Nucleus accumbens (tissue), 56 donors: ENCODE data around the gene SPATA16.
"Not testable (repeated sequence)": the region's sequence is repeated elsewhere in the genome, so short reads cannot be mapped to it uniquely, and the experiment has no call there.

ENCODE experiments used
- DNase-seq, 56 donors: peaks; one replicate each; lab custom pipeline; 2025; lab: John Stamatoyannopoulos, UW

Gene SPATA16

GRCh38 chr3:173065543-173065981 lies 75.5 kb downstream of the SPATA16 start:
- DNase-seq, result no peak

GRCh38 chr3:173064631-173065030 lies 76.4 kb downstream of the SPATA16 start:
- no peak for DNase-seq

- DNase-seq, result no peak
Measured at GRCh38 chr3:173058229-173058628, 82.8 kb downstream of the SPATA16 start.

GRCh38 chr3:173055228-173055933 lies 85.7 kb downstream of the SPATA16 start:
- DNase-seq, result no peak

GRCh38 chr3:173049360-173049759 lies 91.7 kb downstream of the SPATA16 start:
- DNase-seq, result no peak

- no peak for DNase-seq
Measured at GRCh38 chr3:173045770-173046382, 95.2 kb downstream of the SPATA16 start.

GRCh38 chr3:173044998-173045397 lies 96.0 kb downstream of the SPATA16 start:
- no peak for DNase-seq

- DNase-seq, result no peak
Measured at GRCh38 chr3:173043757-173044156, 97.3 kb downstream of the SPATA16 start.

GRCh38 chr3:173038484-173038871 lies 102.6 kb downstream of the SPATA16 start:
- DNase-seq, result no peak

- no peak for DNase-seq
Measured at GRCh38 chr3:173037840-173038483, 103.1 kb downstream of the SPATA16 start.

- no peak for DNase-seq
Measured at GRCh38 chr3:173030273-173030672, 110.8 kb downstream of the SPATA16 start.

- no peak for DNase-seq
Measured at GRCh38 chr3:173028351-173028750, 112.7 kb downstream of the SPATA16 start.

GRCh38 chr3:173027429-173027828 lies 113.6 kb downstream of the SPATA16 start:
- no peak for DNase-seq

- DNase-seq, result no peak
Measured at GRCh38 chr3:173025941-173026340, 115.1 kb downstream of the SPATA16 start.

- no peak for DNase-seq
Measured at GRCh38 chr3:173021547-173022185, 119.4 kb downstream of the SPATA16 start.

GRCh38 chr3:173020128-173020527 lies 120.9 kb downstream of the SPATA16 start:
- DNase-seq, result not testable (repeated sequence)

- no peak for DNase-seq
Measured at GRCh38 chr3:173019378-173019777, 121.7 kb downstream of the SPATA16 start.

- no peak for DNase-seq
Measured at GRCh38 chr3:173018758-173019157, 122.3 kb downstream of the SPATA16 start.

GRCh38 chr3:173013219-173013832 lies 127.7 kb downstream of the SPATA16 start:
- no peak for DNase-seq

- no peak for DNase-seq
Measured at GRCh38 chr3:173009410-173009809, 131.6 kb downstream of the SPATA16 start.

- no peak for DNase-seq
Measured at GRCh38 chr3:173008978-173009377, 132.1 kb downstream of the SPATA16 start.
